ENCODE data around the gene TXLNA. TPM values are rescaled to one million over a fixed set of nuclear protein-coding genes. Genes with fewer than 3 reads are reported as not detected.
A peak's percentile ranks its signal among the peaks of the same experiment; 100 is the strongest.

TXLNA gene
- total RNA-seq, 1 donor from 2014 or later = 55.6 TPM

GRCh38 chr1:32205401-32206370 lies 26.2 kb downstream of the TXLNA start, which contains the start of gene IQCC:
IQCC (plus strand) TSS chr1:32205671; CDS start chr1:32205682, 11 bp downstream.
- DNase-seq (ENCODE audit: low spot score, unreplicated experiment) = peak; percentile 87
- no peaks in the 10 kb centered on the region for H3K27me3 Mint-ChIP-seq
- H3K4me1 Mint-ChIP-seq (ENCODE audit: low read depth) = peaks cover 13% of the 10 kb centered on the region
- TF ChIP-seq, protein P1, sequence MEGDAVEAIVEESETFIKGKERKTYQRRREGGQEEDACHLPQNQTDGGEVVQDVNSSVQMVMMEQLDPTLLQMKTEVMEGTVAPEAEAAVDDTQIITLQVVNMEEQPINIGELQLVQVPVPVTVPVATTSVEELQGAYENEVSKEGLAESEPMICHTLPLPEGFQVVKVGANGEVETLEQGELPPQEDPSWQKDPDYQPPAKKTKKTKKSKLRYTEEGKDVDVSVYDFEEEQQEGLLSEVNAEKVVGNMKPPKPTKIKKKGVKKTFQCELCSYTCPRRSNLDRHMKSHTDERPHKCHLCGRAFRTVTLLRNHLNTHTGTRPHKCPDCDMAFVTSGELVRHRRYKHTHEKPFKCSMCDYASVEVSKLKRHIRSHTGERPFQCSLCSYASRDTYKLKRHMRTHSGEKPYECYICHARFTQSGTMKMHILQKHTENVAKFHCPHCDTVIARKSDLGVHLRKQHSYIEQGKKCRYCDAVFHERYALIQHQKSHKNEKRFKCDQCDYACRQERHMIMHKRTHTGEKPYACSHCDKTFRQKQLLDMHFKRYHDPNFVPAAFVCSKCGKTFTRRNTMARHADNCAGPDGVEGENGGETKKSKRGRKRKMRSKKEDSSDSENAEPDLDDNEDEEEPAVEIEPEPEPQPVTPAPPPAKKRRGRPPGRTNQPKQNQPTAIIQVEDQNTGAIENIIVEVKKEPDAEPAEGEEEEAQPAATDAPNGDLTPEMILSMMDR (IDR thresholded peaks at IDR 0.05; ENCODE audit: unreplicated experiment) = peak; percentile 48
- H3K36me3 Mint-ChIP-seq (ENCODE audit: insufficient read depth) = peaks cover 1% of the 10 kb centered on the region
- peak within 1 kb of the TSS; percentile 94 for H3K27ac Mint-ChIP-seq
- peak within 1 kb of the TSS; percentile 88 for H3K4me3 Mint-ChIP-seq (ENCODE audit: low read depth)
- H3K9me3 Mint-ChIP-seq (ENCODE audit: low read depth) = no peaks in the 10 kb centered on the region

GRCh38 chr1:32208469-32208868 lies 29.0 kb downstream of the TXLNA start:
- no peaks in the 10 kb centered on the region for H3K27me3 Mint-ChIP-seq
- H3K4me1 Mint-ChIP-seq (ENCODE audit: low read depth) = peaks cover 8% of the 10 kb centered on the region
- no peak overlapping the region for H3K27ac Mint-ChIP-seq
- H3K9me3 Mint-ChIP-seq (ENCODE audit: low read depth) = no peaks in the 10 kb centered on the region
- peaks cover 1% of the 10 kb centered on the region for H3K36me3 Mint-ChIP-seq (ENCODE audit: insufficient read depth)
- TF ChIP-seq, protein P1 (IDR thresholded peaks at IDR 0.05; ENCODE audit: unreplicated experiment) = no peak
- DNase-seq (ENCODE audit: low spot score, unreplicated experiment) = no peak
- no peak overlapping the region for H3K4me3 Mint-ChIP-seq (ENCODE audit: low read depth)

- peaks cover 1% of the 10 kb centered on the region for H3K36me3 Mint-ChIP-seq (ENCODE audit: insufficient read depth)
- H3K27me3 Mint-ChIP-seq = no peaks in the 10 kb centered on the region
- no peak for DNase-seq (ENCODE audit: low spot score, unreplicated experiment)
- no peaks in the 10 kb centered on the region for H3K9me3 Mint-ChIP-seq (ENCODE audit: low read depth)
- H3K4me1 Mint-ChIP-seq (ENCODE audit: low read depth) = peaks cover 8% of the 10 kb centered on the region
- TF ChIP-seq, protein P1 (IDR thresholded peaks at IDR 0.05; ENCODE audit: unreplicated experiment) = no peak
- no peak within 1 kb of the TSS for H3K27ac Mint-ChIP-seq
- no peak within 1 kb of the TSS for H3K4me3 Mint-ChIP-seq (ENCODE audit: low read depth)
These were observed 29.4 kb downstream of the TXLNA start, which contains the start of gene DCDC2B for GRCh38 chr1:32208891-32209328. DCDC2B (plus strand) TSS chr1:32209089; CDS start chr1:32209094, 5 bp downstream.

- H3K4me1 Mint-ChIP-seq (ENCODE audit: low read depth) = peaks cover 7% of the 10 kb centered on the region
- no peaks in the 10 kb centered on the region for H3K9me3 Mint-ChIP-seq (ENCODE audit: low read depth)
- peaks cover 3% of the 10 kb centered on the region for H3K36me3 Mint-ChIP-seq (ENCODE audit: insufficient read depth)
- no peaks in the 10 kb centered on the region for H3K27me3 Mint-ChIP-seq
- TF ChIP-seq, protein P1 (IDR thresholded peaks at IDR 0.05; ENCODE audit: unreplicated experiment) = peak; percentile 73
- peak overlapping the region; percentile 73 for H3K27ac Mint-ChIP-seq
- H3K4me3 Mint-ChIP-seq (ENCODE audit: low read depth) = no peak overlapping the region
- peak; percentile 34 for DNase-seq (ENCODE audit: low spot score, unreplicated experiment)
These were observed 36.4 kb downstream of the TXLNA start for GRCh38 chr1:32215629-32216480.

DNA sequence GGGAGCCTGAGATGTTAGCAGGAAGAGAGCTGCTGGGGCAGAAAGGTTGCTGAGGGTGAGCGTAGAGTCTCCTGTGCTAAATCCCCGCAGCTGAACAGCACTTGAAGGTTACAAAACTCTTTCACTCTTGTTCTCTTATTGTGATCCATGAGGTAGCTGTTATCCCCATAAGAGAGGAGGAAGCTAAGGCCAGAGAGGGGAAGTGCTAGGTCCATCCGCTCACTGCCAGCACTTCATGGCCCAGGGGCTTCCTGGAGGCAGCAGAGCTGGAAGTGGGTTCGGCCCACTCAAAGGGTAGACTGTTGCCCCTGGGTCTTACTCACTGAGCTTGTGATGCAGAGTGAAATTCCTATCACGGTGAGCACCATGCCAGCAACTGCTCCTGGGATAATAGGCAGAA lies 37.1 kb downstream of the TXLNA start:
- DNase-seq (ENCODE audit: low spot score, unreplicated experiment) = no peak
- TF ChIP-seq, protein P1 (IDR thresholded peaks at IDR 0.05; ENCODE audit: unreplicated experiment) = no peak
- Mint-ChIP-seq H3K4me1 (ENCODE audit: low read depth) (peaks cover 13% of the 10 kb centered on the region), H3K36me3 (ENCODE audit: insufficient read depth) (peaks cover 3% of the 10 kb centered on the region), H3K27me3 (no peaks in the 10 kb centered on the region), H3K4me3 (ENCODE audit: low read depth) (no peak overlapping the region), H3K27ac (no peak overlapping the region), H3K9me3 (ENCODE audit: low read depth) (no peaks in the 10 kb centered on the region)

Measured in progenitor cell of endocrine pancreas (in vitro differentiated cells).